Transverse colon (tissue), 4 donors: ENCODE measurements around the gene NTHL1. TPM values are rescaled to one million over a fixed set of nuclear protein-coding genes. Genes with fewer than 3 reads are reported as not detected.
A peak's percentile ranks its signal among the peaks of the same experiment; 100 is the strongest.

Experiments used
- DNase-seq: peaks from one replicate; pipeline ENCODE4 v3.0.0-alpha.2; 2019
- H3K27ac ChIP-seq, 4 donors: fragments of 200-600 bp; sonication (generic); 2 replicates each; pipeline ENCODE4 v1.5.1; 2016 to 2018; ENCODE audit warnings: inconsistent platforms in 4 of 4
- H3K27me3 ChIP-seq: fragments of 200-600 bp; sonication (generic); 2 replicates; pipeline ENCODE4 v1.5.1; 2017; ENCODE audit warnings: inconsistent platforms
- H3K36me3 ChIP-seq, 4 donors: fragments of 200-600 bp; sonication (generic); 2 replicates each; pipeline ENCODE4 v1.5.1; 2017 to 2019; ENCODE audit warnings: inconsistent platforms in 4 of 4
- H3K4me1 ChIP-seq, 4 donors: fragments of 200-600 bp; sonication (generic); 2 replicates each; pipeline ENCODE4 v1.5.1; 2017 to 2020; ENCODE audit warnings: inconsistent platforms in 4 of 4
- H3K4me3 ChIP-seq, 4 donors: fragments of 200-600 bp; sonication (generic); 1 replicate in 1 of 4; 2 replicates in 3 of 4; pipeline versions ENCODE4 v1.5.1 to v1.6.1; 2017 to 2019; ENCODE audit warnings: inconsistent platforms in 4 of 4
- H3K9me3 ChIP-seq, 2 donors: fragments of 200-600 bp; sonication (generic); 2 replicates each; pipeline ENCODE4 v1.5.1; 2017 to 2019; ENCODE audit warnings: inconsistent platforms in 2 of 2
- CTCF ChIP-seq, 5 experiments: fragments of 200-600 bp in 3 of 5; fragments of 450-650 bp in 2 of 5; sonication (generic) in 3 of 5; IDR thresholded peaks; 1 replicate in 2 of 5; 2 replicates in 3 of 5; pipeline ENCODE4 v1.5.1; 2016 to 2017; ENCODE audit warnings: antibody characterized with exemption in 5 of 5, inconsistent platforms in 3 of 5, mild to moderate bottlenecking in 2 of 5, moderate library complexity in 1 of 5
- EP300 ChIP-seq: sonication (generic); formaldehyde crosslinking; IDR thresholded peaks from one replicate; pipeline ENCODE4 v1.6.1; 2017; ENCODE audit warnings: antibody characterized with exemption, low read depth
- POLR2A ChIP-seq: fragments of 450-650 bp; IDR thresholded peaks from one replicate; pipeline ENCODE4 v1.6.1; 2016; ENCODE audit warnings: antibody characterized with exemption, mild to moderate bottlenecking, moderate library complexity
- POLR2AphosphoS5 ChIP-seq, 3 donors: sonication (generic); formaldehyde crosslinking; IDR thresholded peaks; one replicate each; pipeline ENCODE4 v1.6.1; 2016; ENCODE audit warnings: antibody characterized with exemption in 3 of 3
- WGBS, 2 donors: methylation state at CpG; one replicate each; pipeline ENCODE4 v1.1.5; 2018; ENCODE audit warnings: low coverage in 1 of 2; 5-methylcytosine and 5-hydroxymethylcytosine counted together
- in situ Hi-C, 4 donors: fragments of 200-750 bp; cut with MboI; loops; one replicate each; pipeline versions ENCODE4 v1.15.0 to v1.15.1; 2017; ENCODE audit warnings: low sequenced_read_pairs in 3 of 4, low pct_ligation_motif_present in 1 of 4, low pct_unique_long_range_greater_than_20kb in 1 of 4
- intact Hi-C: fragments of 100-400 bp; cut with DNase I; formaldehyde crosslinking; loops from one replicate; pipeline ENCODE4 v1.15.1; 2023; ENCODE audit warnings: low total_unique reads
- total RNA-seq, 4 donors: library from RNA; depleted of rRNA; stranded (reverse); fragments of >200 nt; gene quantifications; one replicate each; pipeline ENCODE4 v1.1.0, GENCODE V29; 2016

Gene NTHL1
- total RNA-seq, 4 donors from 2014 or later, result 12.7 to 32.9 (median 23.2) TPM

GRCh38 chr16:2023092-2024031 lies 24.3 kb downstream of the NTHL1 start:
- Histone ChIP-seq H3K27me3 (peaks cover 36% of the 10 kb centered on the region), H3K36me3 (no peaks in the 10 kb centered on the region), H3K4me1 (peaks cover 16 to 50% (median 40%) of the 10 kb centered on the region in 4 donors), H3K4me3 (peak overlapping the region in 2 of 4 donors; percentile 15 to 38), H3K27ac (peak overlapping the region; percentile 74 to 77 (median 75)), H3K9me3 (no peaks in the 10 kb centered on the region)
- 9% methylated on average over 49 of the region's 53 CpGs; no CpG with 5 or more reads in 1 of the 2 donors for WGBS, 2 donors
- DNase-seq, result peak; percentile 97
- intact Hi-C loops, result no loop called here
- TF ChIP-seq POLR2A (peak; percentile 42), EP300 (no peak), CTCF (IDR thresholded peaks at IDR 0.05) (peak; percentile 98 to 99 (median 99)), POLR2AphosphoS5 (IDR thresholded peaks at IDR 0.05) (peak; percentile 12 to 57 (median 53))
- in situ Hi-C loops, result loop anchor here in 3 of 4 donors (10.0 to 25.0 kb wide), 2 partner anchors 114 to 121 kb away; partner anchors contain the start of genes RAB26 (in 3 of the 3) and PKD1 (in 1 of the 3)

- no peaks in the 10 kb centered on the region for H3K36me3 ChIP-seq
- intact Hi-C loops (no loop called here), in situ Hi-C loops (loop anchor here in 3 of 4 donors (10.0 to 25.0 kb wide), 2 partner anchors 115 to 122 kb away; partner anchors contain the start of genes RAB26 (in 3 of the 3) and PKD1 (in 1 of the 3))
- WGBS, 2 donors, result 5% methylated on average over 14 of the region's 14 CpGs; no CpG with 5 or more reads in 1 of the 2 donors
- peaks cover 16 to 45% (median 38%) of the 10 kb centered on the region in 4 donors for H3K4me1 ChIP-seq
- TF ChIP-seq POLR2AphosphoS5 (IDR thresholded peaks at IDR 0.05) (no peak), EP300 (no peak), CTCF (IDR thresholded peaks at IDR 0.05) (no peak), POLR2A (no peak)
- peaks cover 37% of the 10 kb centered on the region for H3K27me3 ChIP-seq
- peak overlapping the region in 2 of 4 donors; percentile 15 to 38 for H3K4me3 ChIP-seq
- no peaks in the 10 kb centered on the region for H3K9me3 ChIP-seq
- DNase-seq, result no peak
- peak overlapping the region; percentile 7 to 77 (median 75) for H3K27ac ChIP-seq
Observed at GRCh38 chr16:2022723-2023091, 24.9 kb downstream of the NTHL1 start.

GRCh38 chr16:2019921-2020831 lies 27.5 kb downstream of the NTHL1 start:
- no peaks in the 10 kb centered on the region for H3K36me3 ChIP-seq
- no peaks in the 10 kb centered on the region for H3K9me3 ChIP-seq
- in situ Hi-C loops (loop anchor here (10.0 to 25.0 kb wide), 2 partner anchors 117 to 125 kb away; partner anchors contain the start of genes RAB26 (in 4 of the 4) and PKD1 (in 1 of the 4)), intact Hi-C loops (no loop called here)
- TF ChIP-seq CTCF (IDR thresholded peaks at IDR 0.05) (no peak), POLR2AphosphoS5 (IDR thresholded peaks at IDR 0.05) (no peak), POLR2A (no peak), EP300 (no peak)
- no peak for DNase-seq
- peaks cover 16 to 42% (median 37%) of the 10 kb centered on the region in 4 donors for H3K4me1 ChIP-seq
- peaks cover 37% of the 10 kb centered on the region for H3K27me3 ChIP-seq
- H3K27ac ChIP-seq, result no peak overlapping the region
- WGBS, 2 donors, result 8% methylated on average over 78 of the region's 96 CpGs; no CpG with 5 or more reads in 1 of the 2 donors
- peak overlapping the region in 2 of 4 donors; percentile 11 to 26 for H3K4me3 ChIP-seq
